Activated CD4-positive, alpha-beta T cell treated with anti-CD3 and anti-CD28 coated beads, Interleukin-2, amount 10 ng/mL, durations not matched to agents 7 days and 5 days (primary cell): Measurements from ENCODE around the gene PLAGL1. TPM values are rescaled to one million over a fixed set of nuclear protein-coding genes. Genes with fewer than 3 reads are reported as not detected.
"Not testable (repeated sequence)": the region's sequence is repeated elsewhere in the genome, so short reads cannot be mapped to it uniquely, and the experiment has no call there.

Source experiments
- CTCF ChIA-PET: fragments of 350-600 bp; sonication (Branson Sonifier 250); formaldehyde crosslinking; loops from one replicate; lab custom pipeline; 2021; ENCODE audit warnings: antibody characterized with exemption; lab: Charles Lee
- POLR2A ChIA-PET: fragments of 350-600 bp; sonication (Branson Sonifier 250); formaldehyde crosslinking; loops from one replicate; lab custom pipeline; 2021; ENCODE audit warnings: antibody characterized with exemption; lab: Charles Lee
- DNase-seq: peaks from one replicate; pipeline ENCODE4 v3.0.0-alpha.2; 2020
- H3K27ac Mint-ChIP-seq: one replicate; pipeline ENCODE4 v1.8.0; 2021; ENCODE audit warnings: mild to moderate bottlenecking, moderate library complexity, mixed read lengths
- H3K27me3 Mint-ChIP-seq: one replicate; pipeline ENCODE4 v1.8.0; 2021; ENCODE audit warnings: mixed read lengths
- H3K36me3 Mint-ChIP-seq: one replicate; pipeline ENCODE4 v1.8.0; 2021; ENCODE audit warnings: low read depth, mixed read lengths
- H3K4me1 Mint-ChIP-seq: one replicate; pipeline ENCODE4 v1.8.0; 2021; ENCODE audit warnings: mixed read lengths
- H3K4me3 Mint-ChIP-seq: one replicate; pipeline ENCODE4 v1.8.0; 2021; ENCODE audit warnings: mild to moderate bottlenecking, moderate library complexity, mixed read lengths
- H3K9me3 Mint-ChIP-seq: one replicate; pipeline ENCODE4 v1.8.0; 2021; ENCODE audit warnings: mixed read lengths
- total RNA-seq, 2 experiments: library from RNA; stranded (reverse); gene quantifications; one replicate each; pipeline ENCODE4 v1.2.3, GENCODE V29; 2021

Gene PLAGL1
- total RNA-seq, 2 experiments from 2014 or later = 4.5 to 5.7 TPM

DNA sequence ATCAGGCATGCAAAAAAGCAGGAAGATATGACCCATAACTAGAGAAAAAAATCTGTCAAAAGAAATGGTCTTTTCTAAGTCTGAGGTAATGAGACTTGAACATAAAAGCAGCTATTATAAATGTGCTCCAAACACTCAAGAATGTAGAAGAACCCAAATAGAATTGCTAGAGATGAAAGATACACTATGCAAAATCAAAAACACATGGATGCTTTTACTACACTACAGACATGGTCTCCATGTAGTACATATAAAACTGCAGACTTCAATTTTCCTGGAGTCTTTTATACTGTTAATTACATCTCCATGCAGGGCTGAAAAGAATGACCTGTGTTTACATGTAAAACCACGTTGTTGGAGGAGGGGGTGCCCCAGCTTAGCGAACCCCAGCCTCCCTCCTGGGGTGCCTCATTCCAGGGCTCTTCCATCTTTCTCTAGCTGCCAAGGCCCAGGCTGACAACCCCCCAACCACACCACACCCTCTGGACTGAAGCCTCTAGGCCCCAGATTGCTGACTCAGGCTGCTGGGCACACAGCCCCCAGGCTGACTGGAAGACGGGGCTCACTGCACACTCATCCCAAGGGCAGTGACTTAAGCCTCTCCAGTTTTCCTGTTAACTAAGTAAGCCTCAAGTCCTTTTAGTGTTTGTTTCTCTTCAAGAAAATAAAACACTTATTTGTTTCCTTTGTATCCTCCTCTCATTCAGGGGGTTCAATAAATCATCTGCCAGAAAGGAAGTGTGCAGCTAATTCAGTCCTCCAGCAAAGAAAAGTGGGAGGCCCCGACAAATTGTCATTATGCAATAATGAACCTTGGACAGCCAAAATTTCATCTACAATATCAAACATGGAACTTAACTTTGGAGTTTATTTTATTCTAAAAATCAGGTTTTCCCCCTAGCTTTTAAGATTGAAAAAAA is 26.0 kb upstream of the PLAGL1 start:
- Mint-ChIP-seq H3K36me3 (peaks cover 2% of the 10 kb centered on the region), H3K27ac (no peak overlapping the region), H3K4me1 (peaks cover 16% of the 10 kb centered on the region), H3K4me3 (no peak overlapping the region), H3K9me3 (peaks cover 13% of the 10 kb centered on the region), H3K27me3 (peaks cover 10% of the 10 kb centered on the region)
- CTCF ChIA-PET = interaction anchor here (0.6 to 1.0 kb wide), 3 partner anchors 9 to 72 kb away, joined by 3 to 5 read pairs (median 3); no protein-coding TSS in a partner anchor
- DNase-seq = no peak
- POLR2A ChIA-PET = no interaction called here

GRCh38 chr6:144029452-144029851 is 21.4 kb upstream of the PLAGL1 start:
- ChIA-PET POLR2A (no interaction called here), CTCF (no interaction called here)
- Mint-ChIP-seq H3K36me3 (no peaks in the 10 kb centered on the region), H3K9me3 (peaks cover 13% of the 10 kb centered on the region), H3K4me1 (no peaks in the 10 kb centered on the region), H3K4me3 (no peak overlapping the region), H3K27ac (no peak overlapping the region), H3K27me3 (peaks cover 17% of the 10 kb centered on the region)
- DNase-seq = no peak

GRCh38 chr6:144027932-144028587 is 20.0 kb upstream of the PLAGL1 start:
- no peaks in the 10 kb centered on the region for H3K4me1 Mint-ChIP-seq
- H3K27me3 Mint-ChIP-seq = peaks cover 17% of the 10 kb centered on the region
- no peak for DNase-seq
- no peak overlapping the region for H3K27ac Mint-ChIP-seq
- no peak overlapping the region for H3K4me3 Mint-ChIP-seq
- CTCF ChIA-PET = interaction anchor here (1.8 kb wide), 1 partner anchor 14 kb away, joined by 7 read pairs; no protein-coding TSS in a partner anchor
- H3K9me3 Mint-ChIP-seq = peaks cover 7% of the 10 kb centered on the region
- H3K36me3 Mint-ChIP-seq = no peaks in the 10 kb centered on the region
- POLR2A ChIA-PET = no interaction called here

DNA sequence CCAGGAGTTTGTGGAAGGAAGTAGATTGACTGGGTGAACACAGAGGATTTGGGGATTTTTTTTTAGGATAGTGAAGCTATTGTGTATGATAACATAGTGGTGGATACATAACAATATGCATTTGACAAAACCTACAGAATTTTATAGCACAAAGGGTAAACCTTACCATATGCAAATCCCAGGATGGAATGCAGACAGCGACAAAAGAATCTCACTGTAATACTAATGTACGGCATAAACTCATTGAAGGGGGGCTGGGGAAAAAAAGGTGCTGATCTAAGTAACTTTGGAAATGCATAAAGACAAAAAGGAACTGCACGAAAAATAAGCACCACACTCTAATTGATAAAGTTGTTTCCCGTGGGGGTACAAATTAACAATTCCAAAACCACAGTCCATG is 15.2 kb upstream of the PLAGL1 start:
- ChIA-PET CTCF (interaction anchor here (0.6 to 0.7 kb wide), 2 partner anchors 72 to 337 kb away, joined by 3 read pairs; no protein-coding TSS in a partner anchor), POLR2A (no interaction called here)
- no peak overlapping the region for H3K4me3 Mint-ChIP-seq
- no peaks in the 10 kb centered on the region for H3K36me3 Mint-ChIP-seq
- peaks cover 6% of the 10 kb centered on the region for H3K27me3 Mint-ChIP-seq
- H3K27ac Mint-ChIP-seq = no peak overlapping the region
- no peak for DNase-seq
- H3K9me3 Mint-ChIP-seq = no peaks in the 10 kb centered on the region
- no peaks in the 10 kb centered on the region for H3K4me1 Mint-ChIP-seq

GRCh38 chr6:144019929-144020328 is 11.9 kb upstream of the PLAGL1 start:
- CTCF ChIA-PET = interaction anchor here (0.6 to 1.3 kb wide), 3 partner anchors 16 to 399 kb away, joined by 3 to 6 read pairs (median 3); no protein-coding TSS in a partner anchor
- H3K4me3 Mint-ChIP-seq = no peak overlapping the region

DNA sequence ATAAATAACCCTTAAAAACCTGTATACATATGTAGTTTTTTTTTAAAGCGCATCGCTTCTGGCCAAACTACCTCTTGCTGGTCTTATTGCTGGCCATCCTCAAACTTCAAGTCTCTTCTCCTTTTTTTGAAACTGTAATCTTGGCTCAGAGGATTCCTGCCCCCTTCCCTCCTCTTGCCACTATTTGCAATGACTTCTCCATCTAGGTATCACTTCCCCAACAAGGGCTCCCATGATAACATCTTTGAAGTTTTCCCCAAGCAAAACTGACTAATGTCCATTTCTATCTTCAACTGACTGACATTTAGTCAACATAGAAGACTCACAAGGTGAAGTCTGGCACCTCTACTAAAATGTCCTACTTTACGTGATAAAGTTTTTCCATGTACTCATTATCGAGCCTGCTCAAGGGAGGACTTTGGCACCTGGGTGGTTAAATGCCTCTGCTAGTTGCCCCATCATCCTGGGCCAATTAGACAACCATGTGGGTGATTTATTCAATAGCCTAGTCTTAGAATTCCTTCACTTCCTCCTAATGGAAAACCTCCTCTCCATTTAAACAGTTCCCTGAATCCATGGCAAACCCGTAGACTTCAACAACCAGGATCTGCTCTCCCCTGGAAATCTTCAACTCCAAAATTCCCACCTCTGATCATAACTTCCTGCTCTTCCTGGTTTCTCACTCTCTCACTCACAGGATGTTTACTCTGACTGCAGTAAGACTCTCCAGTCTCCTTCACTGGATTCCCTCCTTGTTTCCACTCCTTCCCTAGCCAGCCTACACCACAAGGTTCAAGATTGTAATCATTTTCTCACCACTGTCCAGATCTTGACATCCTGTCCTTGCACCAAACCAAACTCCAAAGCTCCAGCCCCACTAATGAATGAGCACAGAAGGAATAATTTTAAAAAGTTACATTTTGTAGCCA is 9.4 kb upstream of the PLAGL1 start:
- peaks cover 6% of the 10 kb centered on the region for H3K27me3 Mint-ChIP-seq
- no peaks in the 10 kb centered on the region for H3K4me1 Mint-ChIP-seq
- ChIA-PET POLR2A (interaction anchor here (0.6 kb wide), 1 partner anchor 9 kb away, joined by 3 read pairs; no protein-coding TSS in a partner anchor), CTCF (no interaction called here)
- no peak overlapping the region for H3K4me3 Mint-ChIP-seq
- no peak overlapping the region for H3K27ac Mint-ChIP-seq
- H3K36me3 Mint-ChIP-seq = no peaks in the 10 kb centered on the region
- DNase-seq = no peak
- H3K9me3 Mint-ChIP-seq = no peaks in the 10 kb centered on the region

More at GRCh38 chr6:144019929-144020328, 11.9 kb upstream of the PLAGL1 start:
- Mint-ChIP-seq H3K27me3 (peaks cover 6% of the 10 kb centered on the region), H3K27ac (no peak overlapping the region), H3K36me3 (no peaks in the 10 kb centered on the region), H3K9me3 (no peaks in the 10 kb centered on the region), H3K4me1 (no peaks in the 10 kb centered on the region)
- POLR2A ChIA-PET = no interaction called here
- no peak for DNase-seq

GRCh38 chr6:144013486-144013909 is 5.4 kb upstream of the PLAGL1 start:
- H3K36me3 Mint-ChIP-seq = no peaks in the 10 kb centered on the region
- POLR2A ChIA-PET = no interaction called here

DNA sequence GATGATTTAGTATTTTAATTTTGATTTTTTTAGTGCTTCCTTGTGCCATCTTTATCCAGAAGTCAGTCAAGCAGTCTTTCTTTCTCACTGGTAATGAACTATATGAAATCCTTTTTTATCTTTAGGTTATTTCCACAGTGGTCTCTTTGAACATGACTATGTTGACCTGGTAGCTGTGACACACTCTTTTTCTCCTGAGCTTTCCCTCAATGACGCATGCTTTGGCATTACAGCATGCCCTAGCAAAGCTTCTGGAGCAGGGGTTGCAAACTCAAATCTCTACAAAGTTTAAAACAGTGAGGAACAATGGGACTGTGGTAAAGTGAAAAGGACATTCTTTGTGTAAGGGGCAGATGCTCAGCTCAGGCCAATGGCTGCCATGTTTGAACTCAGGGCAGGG is 4.5 kb upstream of the PLAGL1 start:
- no peaks in the 10 kb centered on the region for H3K9me3 Mint-ChIP-seq
- H3K36me3 Mint-ChIP-seq = no peaks in the 10 kb centered on the region
- peaks cover 1% of the 10 kb centered on the region for H3K4me1 Mint-ChIP-seq
- ChIA-PET CTCF (interaction anchor here (0.7 to 2.0 kb wide), 9 partner anchors 15 to 439 kb away, joined by 3 to 8 read pairs (median 4); no protein-coding TSS in a partner anchor), POLR2A (no interaction called here)
- peaks cover 29% of the 10 kb centered on the region for H3K27me3 Mint-ChIP-seq
- no peak overlapping the region for H3K4me3 Mint-ChIP-seq
- no peak overlapping the region for H3K27ac Mint-ChIP-seq
- DNase-seq = no peak

More at GRCh38 chr6:144013486-144013909, 5.4 kb upstream of the PLAGL1 start:
- Mint-ChIP-seq H3K9me3 (no peaks in the 10 kb centered on the region), H3K4me3 (no peak overlapping the region), H3K4me1 (peaks cover 1% of the 10 kb centered on the region), H3K27ac (no peak overlapping the region), H3K27me3 (peaks cover 32% of the 10 kb centered on the region)
- DNase-seq = peak; percentile 62
- CTCF ChIA-PET = interaction anchor here (0.7 to 2.0 kb wide), 13 partner anchors 8 to 453 kb away, joined by 3 to 8 read pairs (median 4); no protein-coding TSS in a partner anchor

GRCh38 chr6:144009628-144010027 is 1.6 kb upstream of the PLAGL1 start:
- H3K27ac Mint-ChIP-seq, POLR2A ChIA-PET, H3K4me1 Mint-ChIP-seq, CTCF ChIA-PET, H3K36me3 Mint-ChIP-seq, DNase-seq, H3K4me3 Mint-ChIP-seq, H3K9me3 Mint-ChIP-seq: not testable (repeated sequence)
- peaks cover 42% of the 10 kb centered on the region for H3K27me3 Mint-ChIP-seq

DNA sequence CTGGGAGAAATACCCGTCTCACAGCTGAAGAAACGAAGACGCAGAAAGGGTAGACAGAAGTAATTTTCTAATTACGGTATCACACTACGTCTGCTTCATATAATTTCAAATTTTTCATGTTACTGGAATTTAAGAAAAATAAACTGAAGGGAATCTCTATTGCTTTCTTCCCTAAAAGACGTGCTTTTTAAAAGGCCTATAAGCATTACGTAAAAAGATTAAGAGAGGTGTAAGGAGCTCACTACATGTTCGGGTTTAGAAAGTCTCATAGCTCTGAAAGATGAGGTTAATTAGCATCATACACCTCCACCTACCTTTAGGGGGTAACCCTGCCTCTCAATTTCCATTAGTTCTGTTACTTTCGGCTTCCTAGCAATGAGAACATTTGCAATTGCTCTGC is 787 bp upstream of the PLAGL1 start:
- Mint-ChIP-seq H3K4me1 (peaks cover 7% of the 10 kb centered on the region), H3K27me3 (peaks cover 42% of the 10 kb centered on the region), H3K9me3 (no peaks in the 10 kb centered on the region), H3K4me3 (peak overlapping the region; percentile 52), H3K36me3 (no peaks in the 10 kb centered on the region), H3K27ac (no peak overlapping the region)
- ChIA-PET POLR2A (interaction anchor here (0.6 kb wide), 1 partner anchor 8 kb away, joined by 3 read pairs; no protein-coding TSS in a partner anchor), CTCF (interaction anchor here (1.3 kb wide), 1 partner anchor 69 kb away, joined by 5 read pairs; no protein-coding TSS in a partner anchor)
- no peak for DNase-seq

DNA sequence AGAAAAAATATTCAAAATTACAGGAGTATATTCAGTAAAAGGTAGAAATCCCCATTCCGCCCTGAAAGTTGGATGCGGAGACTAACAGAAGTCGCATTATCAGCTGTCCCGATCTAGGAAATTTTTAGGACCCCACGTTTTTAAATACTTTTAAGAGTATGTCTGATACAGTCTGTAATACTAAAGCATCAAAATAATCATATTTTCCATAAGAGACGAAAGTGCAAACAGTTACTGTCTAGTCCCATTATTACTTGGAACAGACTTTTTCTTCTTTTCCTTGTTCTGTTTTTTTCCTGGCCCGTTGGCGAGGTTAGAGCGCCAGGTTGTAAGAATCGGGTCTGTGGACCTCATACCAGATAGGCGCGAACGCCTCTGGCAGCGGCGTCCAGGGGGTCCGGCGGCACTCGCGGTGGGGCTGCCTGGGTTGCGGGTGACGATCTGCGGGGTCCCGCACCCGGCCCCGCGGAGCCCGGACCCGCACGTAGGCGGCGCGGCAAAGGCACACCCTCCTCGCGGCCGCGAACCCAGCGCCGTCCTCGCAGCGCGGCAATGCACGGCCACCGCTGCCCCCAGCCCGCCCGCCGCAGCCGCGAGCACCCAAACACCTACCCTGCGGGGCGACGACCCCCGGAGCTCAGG is 460 bp downstream of the PLAGL1 start:
- ChIA-PET POLR2A (no interaction called here), CTCF (interaction anchor here (1.3 kb wide), 1 partner anchor 67 kb away, joined by 5 read pairs; no protein-coding TSS in a partner anchor)
- no peaks in the 10 kb centered on the region for H3K9me3 Mint-ChIP-seq
- H3K27me3 Mint-ChIP-seq = peaks cover 43% of the 10 kb centered on the region
- no peaks in the 10 kb centered on the region for H3K36me3 Mint-ChIP-seq
- no peak for DNase-seq
- peaks cover 7% of the 10 kb centered on the region for H3K4me1 Mint-ChIP-seq
- no peak overlapping the region for H3K27ac Mint-ChIP-seq
- H3K4me3 Mint-ChIP-seq = peak overlapping the region; percentile 67
